Ovary (tissue), 3 donors: ENCODE results near the gene COX6A1.

Source experiments
- EP300 ChIP-seq: sonication (generic); formaldehyde crosslinking; IDR thresholded peaks from one replicate; pipeline ENCODE4 v1.6.1; 2017; ENCODE audit warnings: antibody characterized with exemption
- TF ChIP-seq, protein P1 (sequence below), 3 donors: fragments of 450-650 bp in 2 of 3; fragments of 200-600 bp in 1 of 3; IDR thresholded peaks; one replicate each; pipeline versions ENCODE4 v1.5.1 to v1.8.0; 2016 to 2022; ENCODE audit warnings: antibody characterized with exemption in 3 of 3, mild to moderate bottlenecking in 1 of 3
- donor health status: DM: no; HTN: no; CAD: no.

DNA sequence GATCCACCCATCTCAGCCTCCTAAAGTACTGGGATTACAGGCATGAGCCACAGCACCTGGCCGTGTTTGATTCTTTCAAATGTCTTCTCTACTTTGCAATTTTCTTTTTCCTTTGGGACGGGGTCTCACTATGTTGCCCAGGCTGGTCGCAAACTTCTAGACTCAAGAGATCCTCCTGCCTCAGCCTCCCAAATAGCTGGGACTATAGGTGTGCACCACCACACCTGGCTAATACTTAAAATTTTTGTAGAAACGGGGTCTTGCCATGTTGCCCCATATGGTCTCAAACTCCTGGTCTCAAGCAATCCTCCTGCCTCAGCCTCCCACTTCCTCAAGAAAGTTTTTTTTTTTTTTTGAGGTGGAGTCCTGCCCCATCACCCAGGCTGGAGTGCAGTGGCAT lies 10.1 kb downstream of the COX6A1 start:
- TF ChIP-seq, protein P1, sequence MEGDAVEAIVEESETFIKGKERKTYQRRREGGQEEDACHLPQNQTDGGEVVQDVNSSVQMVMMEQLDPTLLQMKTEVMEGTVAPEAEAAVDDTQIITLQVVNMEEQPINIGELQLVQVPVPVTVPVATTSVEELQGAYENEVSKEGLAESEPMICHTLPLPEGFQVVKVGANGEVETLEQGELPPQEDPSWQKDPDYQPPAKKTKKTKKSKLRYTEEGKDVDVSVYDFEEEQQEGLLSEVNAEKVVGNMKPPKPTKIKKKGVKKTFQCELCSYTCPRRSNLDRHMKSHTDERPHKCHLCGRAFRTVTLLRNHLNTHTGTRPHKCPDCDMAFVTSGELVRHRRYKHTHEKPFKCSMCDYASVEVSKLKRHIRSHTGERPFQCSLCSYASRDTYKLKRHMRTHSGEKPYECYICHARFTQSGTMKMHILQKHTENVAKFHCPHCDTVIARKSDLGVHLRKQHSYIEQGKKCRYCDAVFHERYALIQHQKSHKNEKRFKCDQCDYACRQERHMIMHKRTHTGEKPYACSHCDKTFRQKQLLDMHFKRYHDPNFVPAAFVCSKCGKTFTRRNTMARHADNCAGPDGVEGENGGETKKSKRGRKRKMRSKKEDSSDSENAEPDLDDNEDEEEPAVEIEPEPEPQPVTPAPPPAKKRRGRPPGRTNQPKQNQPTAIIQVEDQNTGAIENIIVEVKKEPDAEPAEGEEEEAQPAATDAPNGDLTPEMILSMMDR (IDR thresholded peaks at IDR 0.05) = no peak
- no peak for TF ChIP-seq EP300
